Left lung (tissue), 10 donors: ENCODE results near the gene COX4I1. TPM values are rescaled to one million over a fixed set of nuclear protein-coding genes. Genes with fewer than 3 reads are reported as not detected.
"Not testable (repeated sequence)": the region's sequence is repeated elsewhere in the genome, so short reads cannot be mapped to it uniquely, and the experiment has no call there.

Experiments
- ATAC-seq: fragments of 200-7000 bp; cut with Tn5 transposase; one replicate; pipeline ENCODE4 v1.9.1; 2020; ENCODE audit warnings: moderate library complexity
- DNase-seq, 4 donors: peaks; one replicate each; pipeline ENCODE4 v3.0.0-alpha.2; 2013 to 2020
- H3K27ac ChIP-seq, 2 donors: fragments of 200-600 bp; sonication (generic) in 1 of 2; one replicate each; pipeline versions ENCODE4 v1.5.0 to v1.8.0; 2020 to 2021
- H3K27me3 ChIP-seq, 2 donors: fragments of 200-600 bp; sonication (generic) in 1 of 2; one replicate each; pipeline versions ENCODE4 v1.5.0 to v1.8.0; 2020 to 2021
- H3K36me3 ChIP-seq, 2 donors: fragments of 200-600 bp; sonication (generic) in 1 of 2; one replicate each; pipeline versions ENCODE4 v1.5.0 to v1.8.0; 2020 to 2021
- H3K4me1 ChIP-seq, 2 donors: fragments of 200-600 bp; one replicate each; pipeline ENCODE4 v1.8.0; 2021
- H3K4me3 ChIP-seq, 2 donors: fragments of 200-600 bp; sonication (generic) in 1 of 2; one replicate each; pipeline versions ENCODE4 v1.5.0 to v1.8.0; 2020 to 2021; ENCODE audit warnings: mild to moderate bottlenecking in 1 of 2
- H3K9me3 ChIP-seq, 2 donors: fragments of 200-600 bp; sonication (generic) in 1 of 2; one replicate each; pipeline versions ENCODE4 v1.5.0 to v1.8.0; 2020 to 2021
- CTCF ChIP-seq, 2 donors: fragments of 200-600 bp; sonication (generic) in 1 of 2; IDR thresholded peaks; one replicate each; pipeline versions ENCODE4 v1.5.0 to v1.8.0; 2021; ENCODE audit warnings: antibody characterized with exemption in 2 of 2
- intact Hi-C, 2 donors: fragments of 100-400 bp; cut with DNase I; formaldehyde crosslinking; loops; one replicate each; pipeline versions ENCODE4 v1.11.2 to v1.14.2; 2022
- polyA plus RNA-seq, 6 donors: library from polyadenylated mRNA; unstranded; fragments of 120-200 nt; gene quantifications; one replicate each; pipeline ENCODE4 v1.2.1, GENCODE V29; 2013; ENCODE audit not compliant: insufficient read length in 6 of 6
- total RNA-seq, 2 donors: library from RNA; stranded (reverse); fragmentation: NEBNext Ultra II Directional; extraction: Animal tissue kit (Norgen Biotek cat#: 25700); gene quantifications; one replicate each; pipeline ENCODE4 v1.2.1, GENCODE V29; 2021
- donor health status: DM: no; HTN: yes; CAD: no.
- donor health status: DM: no; HTN: no; CAD: no.

Gene COX4I1
- total and polyA plus RNA-seq, 8 donors, result 272 to 418 (median 314) TPM

DNA sequence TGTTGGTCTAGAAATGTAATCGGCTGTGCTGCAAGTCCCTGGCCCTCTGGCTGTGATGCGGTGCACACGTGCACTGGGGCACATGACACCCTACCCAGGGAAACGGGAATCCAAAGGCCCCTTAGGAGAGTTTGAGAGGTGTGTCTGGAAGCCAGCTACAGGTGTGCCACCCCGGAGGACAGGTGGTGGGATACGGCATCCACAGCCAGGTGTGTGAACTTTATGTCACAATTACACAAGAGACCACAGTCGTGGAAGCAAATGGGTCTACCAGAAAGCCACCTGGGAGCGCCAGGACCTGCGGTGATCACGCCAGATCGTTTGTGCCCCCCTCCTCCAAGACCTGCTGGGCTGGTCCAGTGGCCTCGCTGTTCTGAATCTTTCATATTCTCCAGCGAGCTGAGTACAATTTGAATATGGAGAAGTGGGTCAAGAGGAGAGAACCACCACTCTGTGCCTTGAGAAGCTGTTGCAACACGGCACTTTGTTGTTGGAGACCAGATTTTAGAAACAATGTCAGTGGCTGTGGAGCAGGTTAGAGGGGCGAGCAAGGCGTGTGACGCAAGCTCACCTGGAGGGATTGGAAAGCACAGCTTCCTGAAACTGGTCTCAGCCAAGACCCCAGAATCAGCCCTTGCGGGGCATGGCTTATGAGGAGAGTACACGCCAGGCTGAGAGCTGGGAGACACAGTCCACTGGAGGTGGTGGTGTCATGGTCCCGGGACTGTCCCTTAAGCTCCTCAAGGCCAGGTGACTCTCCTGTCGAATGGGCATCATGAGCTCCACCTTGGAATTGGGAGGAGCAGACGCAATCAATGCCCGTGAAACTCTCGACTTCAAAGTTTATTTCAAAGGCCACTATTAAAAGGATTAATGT lies 37.4 kb downstream of the COX4I1 start:
- DNase-seq (peak in 1 of 4 donors; percentile 58), ATAC-seq (peak; percentile 80)
- Histone ChIP-seq H3K4me1 (no peaks in the 10 kb centered on the region), H3K9me3 (no peaks in the 10 kb centered on the region), H3K27ac (no peak overlapping the region), H3K4me3 (no peak overlapping the region), H3K27me3 (peaks cover 0 to 42% of the 10 kb centered on the region in 2 donors), H3K36me3 (no peaks in the 10 kb centered on the region)
- no peak for TF ChIP-seq CTCF (IDR thresholded peaks at IDR 0.05)
- intact Hi-C loops, result no loop called here

GRCh38 chr16:85837654-85838053 lies 38.2 kb downstream of the COX4I1 start:
- ATAC-seq, H3K4me1 ChIP-seq, H3K4me3 ChIP-seq, intact Hi-C loops, DNase-seq, H3K27ac ChIP-seq, H3K36me3 ChIP-seq, H3K9me3 ChIP-seq: not testable (repeated sequence)
- peaks cover 0 to 35% of the 10 kb centered on the region in 2 donors for H3K27me3 ChIP-seq

- Histone ChIP-seq H3K27me3 (peaks cover 0 to 28% of the 10 kb centered on the region in 2 donors), H3K9me3 (no peaks in the 10 kb centered on the region), H3K4me1 (no peaks in the 10 kb centered on the region), H3K36me3 (no peaks in the 10 kb centered on the region), H3K4me3 (no peak overlapping the region), H3K27ac (no peak overlapping the region)
- intact Hi-C loops, result no loop called here
- DNase-seq, result no peak
- TF ChIP-seq CTCF (IDR thresholded peaks at IDR 0.05), result no peak
- ATAC-seq, result no peak
Measured at GRCh38 chr16:85838381-85838780, 38.9 kb downstream of the COX4I1 start.

- Histone ChIP-seq H3K4me3 (no peak overlapping the region), H3K4me1 (no peaks in the 10 kb centered on the region), H3K27ac (no peak overlapping the region), H3K9me3 (no peaks in the 10 kb centered on the region), H3K36me3 (no peaks in the 10 kb centered on the region), H3K27me3 (peaks cover 0 to 25% of the 10 kb centered on the region in 2 donors)
- intact Hi-C loops, result no loop called here
- no peak for TF ChIP-seq CTCF (IDR thresholded peaks at IDR 0.05)
- ATAC-seq, result no peak
- DNase-seq, result no peak
Measured at GRCh38 chr16:85838876-85839585, 39.5 kb downstream of the COX4I1 start.

- ATAC-seq (no peak), DNase-seq (no peak)
- H3K27me3 ChIP-seq, result peaks cover 0 to 27% of the 10 kb centered on the region in 2 donors
- intact Hi-C loops, result no loop called here
- no peaks in the 10 kb centered on the region for H3K9me3 ChIP-seq
- TF ChIP-seq CTCF (IDR thresholded peaks at IDR 0.05), result no peak
- H3K4me1 ChIP-seq, result peaks cover 0 to 3% of the 10 kb centered on the region in 2 donors
- H3K36me3 ChIP-seq, result no peaks in the 10 kb centered on the region
- H3K27ac ChIP-seq, result no peak overlapping the region
- H3K4me3 ChIP-seq, result no peak overlapping the region
Measured at GRCh38 chr16:85839681-85840240, 40.3 kb downstream of the COX4I1 start.
